ENCODE data around the gene CCNO. TPM values are rescaled to one million over a fixed set of nuclear protein-coding genes. Genes with fewer than 3 reads are reported as not detected.
A peak's percentile ranks its signal among the peaks of the same experiment; 100 is the strongest.

Gene CCNO
- 0.22 TPM for total RNA-seq

GRCh38 chr5:55232985-55233928 lies at the start of gene CCNO:
Gene CCNO (minus strand): TSS chr5:55233608. CDS start chr5:55233523, 85 bp downstream.
- intact Hi-C loops (cut with DNase I): no loop called here
- DNase-seq (ENCODE audit: low spot score) (peak; percentile 74), ATAC-seq (peak; percentile 87)

- DNase-seq (ENCODE audit: low spot score) (no peak), ATAC-seq (no peak)
- intact Hi-C loops (cut with DNase I): no loop called here
These were observed 45.4 kb upstream of the CCNO start for GRCh38 chr5:55278778-55279177.

- intact Hi-C loops (cut with DNase I): no loop called here
- DNase-seq (ENCODE audit: low spot score) (no peak), ATAC-seq (no peak)
These were observed 43.4 kb upstream of the CCNO start for GRCh38 chr5:55276771-55277170.

- ATAC-seq (no peak), DNase-seq (ENCODE audit: low spot score) (no peak)
- intact Hi-C loops (cut with DNase I): no loop called here
These were observed 24.9 kb upstream of the CCNO start for GRCh38 chr5:55258339-55258738.

GRCh38 chr5:55254802-55255201 lies 21.4 kb upstream of the CCNO start:
- ATAC-seq: no peak
- intact Hi-C loops (cut with DNase I): no loop called here
- no peak for DNase-seq (ENCODE audit: low spot score)

GRCh38 chr5:55250064-55250463 lies 16.7 kb upstream of the CCNO start:
- ATAC-seq: no peak
- intact Hi-C loops (cut with DNase I): no loop called here
- no peak for DNase-seq (ENCODE audit: low spot score)

- DNase-seq (ENCODE audit: low spot score): no peak
- ATAC-seq: no peak
- intact Hi-C loops (cut with DNase I): no loop called here
These were observed 8.3 kb upstream of the CCNO start for GRCh38 chr5:55241746-55242145.

GRCh38 chr5:55236800-55237199 lies 3.4 kb upstream of the CCNO start:
- intact Hi-C loops (cut with DNase I): no loop called here
- DNase-seq (ENCODE audit: low spot score): no peak
- ATAC-seq: no peak

GRCh38 chr5:55234121-55234700 lies 803 bp upstream of the CCNO start:
- no peak for ATAC-seq
- DNase-seq (ENCODE audit: low spot score): no peak
- intact Hi-C loops (cut with DNase I): no loop called here

GRCh38 chr5:55232271-55232984 lies 980 bp downstream of the CCNO start:
- DNase-seq (ENCODE audit: low spot score): no peak
- peak; percentile 4 for ATAC-seq
- intact Hi-C loops (cut with DNase I): no loop called here

GRCh38 chr5:55231919-55232270 lies 1.5 kb downstream of the CCNO start:
- no peak for DNase-seq (ENCODE audit: low spot score)
- ATAC-seq: no peak
- intact Hi-C loops (cut with DNase I): no loop called here

GRCh38 chr5:55231029-55231918 lies 2.1 kb downstream of the CCNO start:
- ATAC-seq: no peak
- DNase-seq (ENCODE audit: low spot score): no peak

GRCh38 chr5:55230086-55230629 lies 3.2 kb downstream of the CCNO start:
- intact Hi-C loops (cut with DNase I): no loop called here
- no peak for ATAC-seq
- no peak for DNase-seq (ENCODE audit: low spot score)

More at GRCh38 chr5:55231029-55231918, 2.1 kb downstream of the CCNO start:
- intact Hi-C loops (cut with DNase I): no loop called here

- intact Hi-C loops (cut with DNase I): loop anchor here (10.0 kb wide), 1 partner anchor 53 kb away; the partner anchor contains the start of gene CDC20B
- no peak for ATAC-seq
- no peak for DNase-seq (ENCODE audit: low spot score)
These were observed 5.6 kb downstream of the CCNO start for GRCh38 chr5:55227664-55228430.

- DNase-seq (ENCODE audit: low spot score) (no peak), ATAC-seq (peak; percentile 6)
- intact Hi-C loops (cut with DNase I): loop anchor here (10.0 kb wide), 1 partner anchor 52 kb away; the partner anchor contains the start of gene CDC20B
These were observed 6.3 kb downstream of the CCNO start, which contains the start of gene MCIDAS for GRCh38 chr5:55226934-55227663. Gene MCIDAS (minus strand): TSS chr5:55227315. CDS start chr5:55227138, 177 bp downstream.

GRCh38 chr5:55226027-55226933 lies 7.1 kb downstream of the CCNO start:
- intact Hi-C loops (cut with DNase I): loop anchor here (10.0 kb wide), 1 partner anchor 51 kb away; the partner anchor contains the start of gene CDC20B
- DNase-seq (ENCODE audit: low spot score) (no peak), ATAC-seq (peak; percentile 58)

Data from sciatic nerve (tissue), 2 donors.